CD4-positive, alpha-beta T cell treated with Interferon gamma for 1 hour (primary cell): ENCODE measurements around the gene TBC1D17.
A peak's percentile ranks its signal among the peaks of the same experiment; 100 is the strongest.

ENCODE experiments used
- DNase-seq: peaks from one replicate; pipeline ENCODE4 v3.0.0-alpha.2; 2020

TBC1D17 gene

DNA sequence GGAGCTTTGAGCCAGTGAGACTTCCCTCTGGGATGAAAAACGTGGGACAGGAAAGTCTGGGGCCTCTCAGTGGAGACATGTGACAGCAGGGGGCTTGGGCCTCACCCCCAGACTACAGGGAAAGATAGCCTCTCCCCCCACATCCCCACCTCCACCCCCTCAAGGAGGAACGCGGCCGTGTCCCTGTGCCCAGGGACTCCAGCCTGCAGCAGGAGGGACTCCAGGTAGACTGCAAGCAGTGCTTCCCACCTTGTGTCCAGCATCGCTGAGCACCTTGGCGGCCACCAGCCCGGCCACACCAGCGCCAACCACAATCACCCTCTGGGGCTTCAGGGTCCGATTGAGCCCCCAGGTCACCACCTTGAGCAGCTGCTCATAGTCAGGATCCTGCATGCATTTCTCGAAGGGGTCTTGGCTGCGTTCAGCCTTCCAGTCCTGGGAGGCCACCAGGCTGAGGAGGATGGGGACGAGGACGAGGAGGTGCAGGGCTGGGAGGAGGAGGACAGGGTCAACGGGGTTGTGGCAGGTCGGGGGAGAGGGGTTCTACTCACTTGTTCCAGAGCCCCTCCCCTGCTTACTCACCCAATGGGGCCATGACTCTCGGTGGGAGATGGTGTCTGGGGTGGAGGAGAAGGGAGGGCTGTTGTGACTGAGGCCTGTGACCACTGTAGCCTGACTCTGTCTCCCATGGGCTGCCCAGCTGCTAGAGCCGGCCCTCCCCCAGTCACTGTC, 18.2 kb downstream of the TBC1D17 start:
- no peak for DNase-seq

DNA sequence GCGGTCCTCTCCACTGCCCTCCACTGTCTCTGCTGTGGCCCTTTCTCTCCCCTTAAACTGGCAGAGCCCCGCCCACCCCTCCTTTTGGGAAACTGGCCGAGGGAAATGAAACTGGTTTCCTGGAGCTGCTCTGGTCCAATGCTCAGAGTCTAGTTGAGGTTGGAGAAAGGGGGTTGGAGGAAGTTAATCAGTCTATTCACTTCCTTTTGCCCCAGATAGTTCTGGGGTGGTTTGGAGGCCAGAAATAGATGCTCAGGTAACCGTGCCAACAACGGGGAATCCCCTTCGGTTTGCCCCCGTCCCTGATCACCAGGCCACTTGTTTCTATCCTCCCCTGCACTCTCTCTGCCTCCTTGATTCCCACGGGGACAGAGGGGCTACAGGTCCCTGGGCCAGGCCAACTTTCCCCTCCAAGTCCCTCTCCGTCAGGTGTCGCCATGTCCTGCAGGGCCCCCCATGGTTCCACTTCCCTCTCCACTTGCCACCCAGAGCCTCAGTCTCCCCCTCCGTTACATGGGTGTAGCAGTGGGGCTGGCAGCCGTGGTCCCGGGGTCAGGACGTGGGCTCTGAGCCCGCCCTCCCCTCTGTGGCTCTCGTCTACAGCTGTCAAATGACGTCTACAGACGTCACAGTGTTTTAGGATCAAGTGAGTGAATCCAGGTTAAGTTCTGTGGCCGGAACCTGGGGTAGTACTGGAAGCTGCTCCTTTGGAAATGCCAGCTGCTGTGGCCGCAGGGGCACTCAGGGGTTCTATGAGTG, 19.5 kb downstream of the TBC1D17 start, which contains the start of gene IL4I1:
TSS of gene IL4I1 (minus strand) at position 25 of the 759 bp plus-strand sequence. CDS start 727 bp downstream, outside the sequence.
- peak; percentile 79 for DNase-seq

DNA sequence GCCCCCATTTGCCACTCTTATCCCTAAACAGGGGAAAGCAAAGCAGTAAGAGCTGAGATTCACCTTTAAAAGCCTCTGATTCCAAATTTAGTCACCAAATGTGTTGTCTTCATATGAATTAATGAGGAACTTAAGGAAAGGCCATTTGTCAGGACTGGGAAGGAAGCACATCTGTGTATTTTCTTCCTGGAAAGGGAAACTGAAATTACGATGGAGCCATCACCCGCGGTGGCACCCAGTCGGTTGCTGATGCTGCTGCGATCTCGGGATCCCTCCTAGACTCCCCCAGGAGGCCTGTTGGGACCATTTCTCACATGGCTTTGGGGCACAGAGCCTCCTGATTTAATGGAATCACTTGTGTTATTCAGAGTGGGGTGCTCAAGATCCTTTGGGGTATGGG, 26.6 kb downstream of the TBC1D17 start:
- no peak for DNase-seq

DNA sequence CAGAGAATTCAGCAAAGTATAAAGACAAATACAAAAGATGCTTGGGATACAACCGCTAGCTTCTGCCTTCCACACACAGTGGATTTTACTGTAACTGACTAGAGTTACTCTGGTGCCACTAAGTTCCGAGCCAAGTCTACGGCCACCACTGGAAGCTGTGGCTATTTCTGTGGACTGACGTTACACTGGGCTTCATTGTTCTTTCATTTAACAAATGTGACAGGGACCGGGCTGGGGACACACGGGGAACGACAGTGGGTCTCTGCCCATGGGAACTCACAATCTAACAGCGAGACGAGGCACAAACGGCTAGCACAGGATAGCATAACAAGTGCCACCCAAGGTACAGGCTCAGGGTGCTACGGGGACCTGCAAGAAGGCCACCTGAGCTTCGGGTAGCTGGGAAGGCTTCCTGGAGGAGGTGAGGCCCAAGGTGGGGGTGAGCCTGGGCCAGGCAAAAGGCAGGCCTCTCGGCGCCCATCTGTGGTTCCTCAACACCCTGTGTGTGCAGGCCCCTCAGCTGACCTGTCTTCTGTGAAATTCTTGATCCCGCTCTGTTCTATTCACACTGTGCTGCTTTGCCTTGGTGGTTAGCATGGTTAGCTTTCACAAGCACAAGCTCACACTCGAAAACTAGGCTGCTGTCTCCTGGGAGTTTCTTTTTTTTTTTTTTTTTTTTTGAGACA, 29.5 kb downstream of the TBC1D17 start:
- DNase-seq: no peak

DNA sequence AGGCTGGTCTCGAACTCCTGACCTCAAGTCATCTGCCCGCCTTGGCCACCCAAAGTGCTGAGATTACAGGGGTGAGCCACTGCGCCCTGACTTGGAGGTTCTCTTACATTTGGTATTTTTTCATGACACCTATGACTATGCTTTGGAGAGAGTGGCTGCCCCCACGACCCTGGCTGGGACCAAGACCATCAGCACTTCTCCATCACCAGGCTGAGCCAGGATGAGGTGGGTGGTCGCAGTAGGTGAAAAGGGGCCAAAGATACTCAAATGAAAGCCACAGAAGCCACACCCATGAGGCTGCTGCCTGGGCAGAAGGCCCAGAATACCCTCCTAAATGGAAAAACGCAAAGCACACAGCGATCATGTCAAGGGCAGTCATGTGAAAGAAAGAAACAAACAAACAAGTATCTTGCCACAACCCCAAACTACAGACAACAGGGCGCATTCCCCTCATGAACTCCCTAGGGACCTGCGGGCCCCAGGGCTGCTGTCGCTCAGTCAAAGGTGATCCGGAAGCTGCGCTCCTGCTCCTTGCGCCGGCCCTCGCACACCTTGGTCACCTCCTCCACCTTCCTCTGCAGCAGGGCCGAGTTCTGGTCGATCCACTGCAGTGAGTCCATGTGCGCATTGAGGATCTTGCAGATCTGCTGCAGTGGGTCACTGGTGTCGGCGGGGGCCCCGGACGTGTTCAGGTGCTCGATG, 30.4 kb downstream of the TBC1D17 start:
- peak; percentile 31 for DNase-seq

DNA sequence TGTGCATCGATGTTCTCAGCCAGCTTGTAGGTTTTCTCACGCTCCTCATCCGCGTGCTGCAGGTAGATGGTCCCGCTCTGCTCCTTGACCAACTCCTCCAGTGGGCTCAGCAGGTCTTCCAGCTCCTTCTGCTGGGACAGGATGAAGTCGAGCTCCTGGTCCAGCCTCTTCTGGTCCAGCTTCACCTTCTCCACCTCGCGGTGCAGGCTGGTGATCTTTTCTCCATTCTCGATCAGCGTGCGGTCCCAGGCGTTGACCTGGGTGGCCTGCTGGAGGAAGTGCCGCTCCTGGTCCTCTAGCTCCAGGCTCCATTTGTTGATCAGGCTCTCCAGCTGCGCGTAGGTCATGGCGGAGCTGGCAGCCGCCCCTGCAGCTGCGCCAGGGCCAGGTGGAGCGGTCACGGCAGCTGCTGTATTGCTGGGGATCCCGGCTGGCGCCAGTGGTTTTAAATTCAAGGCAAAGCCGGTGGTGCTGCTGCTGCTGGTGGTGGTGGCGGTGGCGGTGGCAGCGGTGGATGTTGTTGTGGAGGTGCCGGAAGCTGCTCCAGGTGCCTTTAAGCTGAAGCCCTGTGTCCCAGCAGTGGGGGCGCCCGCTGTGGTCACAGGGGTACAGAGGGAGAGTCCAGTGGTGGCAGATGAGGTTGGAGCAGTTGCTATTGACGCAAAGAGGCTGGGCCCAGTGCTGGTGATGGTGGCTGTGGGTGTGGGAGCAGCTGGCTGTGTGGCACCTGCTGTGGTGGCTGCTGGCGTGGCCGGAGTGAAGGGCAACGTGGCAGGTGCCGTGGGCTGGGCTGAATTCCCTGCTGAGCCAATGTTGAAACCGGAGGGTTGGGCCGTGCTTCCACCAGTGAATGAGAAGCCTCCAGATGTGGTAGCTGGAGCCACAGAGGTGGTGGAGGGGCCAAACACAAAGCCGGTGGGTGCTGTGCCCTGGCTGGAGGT, 31.2 kb downstream of the TBC1D17 start:
- DNase-seq: no peak

DNA sequence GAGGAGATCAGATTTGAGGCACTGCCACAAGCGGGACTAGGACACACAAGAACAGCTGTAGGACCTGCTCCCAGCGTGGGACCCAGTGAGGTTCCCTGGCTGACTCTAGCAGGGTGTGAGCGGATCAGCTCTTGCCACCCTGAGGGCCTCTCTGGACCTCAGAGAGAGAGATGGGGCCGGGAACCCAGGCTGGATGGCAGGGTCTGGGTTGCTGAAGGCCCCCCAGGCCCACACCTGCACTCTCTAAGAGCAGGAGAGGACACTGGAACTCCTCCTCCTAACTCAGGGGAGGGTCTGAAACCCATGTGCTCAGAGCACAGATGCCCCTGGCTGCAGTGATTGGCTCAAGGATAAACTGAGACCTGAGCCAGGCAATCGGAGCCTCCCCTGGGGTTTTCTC, 32.7 kb downstream of the TBC1D17 start:
- DNase-seq: no peak

DNA sequence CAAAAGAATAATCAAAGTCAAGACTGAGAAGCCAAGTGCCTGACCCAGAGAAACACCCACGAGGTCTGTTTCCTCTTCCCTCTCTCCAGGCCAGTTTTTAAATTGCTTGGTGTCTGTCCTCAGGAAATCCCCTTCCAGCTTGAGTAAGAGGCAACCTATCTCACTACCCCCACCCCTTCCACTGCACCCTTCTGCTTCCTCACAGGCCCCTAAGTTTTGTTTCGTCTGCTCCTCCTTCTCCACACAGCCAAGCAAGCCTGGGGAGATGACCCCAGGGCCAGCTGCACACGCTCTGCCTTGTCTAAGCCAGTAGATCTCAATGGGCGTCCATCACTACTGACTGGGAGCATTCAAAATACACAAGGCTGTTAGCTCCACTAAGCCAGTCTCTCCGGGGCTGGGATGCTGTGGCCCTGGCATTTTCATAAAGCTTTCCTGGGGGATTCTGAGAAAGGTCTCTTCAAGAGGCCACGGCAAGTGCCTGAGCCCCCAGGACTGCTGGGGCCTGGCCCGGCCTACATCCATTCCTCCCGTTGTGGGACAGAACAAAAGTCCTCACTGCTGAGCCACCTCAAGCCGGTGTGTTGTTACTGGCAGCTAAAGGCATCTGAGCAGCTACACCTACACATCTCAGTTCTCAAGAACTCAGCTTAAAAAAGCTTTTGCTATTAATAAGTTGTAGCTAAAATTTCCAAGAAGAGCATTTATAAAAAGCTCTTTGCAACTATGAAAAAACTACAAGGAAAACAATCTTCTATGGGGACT, 34.1 kb downstream of the TBC1D17 start:
- DNase-seq: peak; percentile 51

DNA sequence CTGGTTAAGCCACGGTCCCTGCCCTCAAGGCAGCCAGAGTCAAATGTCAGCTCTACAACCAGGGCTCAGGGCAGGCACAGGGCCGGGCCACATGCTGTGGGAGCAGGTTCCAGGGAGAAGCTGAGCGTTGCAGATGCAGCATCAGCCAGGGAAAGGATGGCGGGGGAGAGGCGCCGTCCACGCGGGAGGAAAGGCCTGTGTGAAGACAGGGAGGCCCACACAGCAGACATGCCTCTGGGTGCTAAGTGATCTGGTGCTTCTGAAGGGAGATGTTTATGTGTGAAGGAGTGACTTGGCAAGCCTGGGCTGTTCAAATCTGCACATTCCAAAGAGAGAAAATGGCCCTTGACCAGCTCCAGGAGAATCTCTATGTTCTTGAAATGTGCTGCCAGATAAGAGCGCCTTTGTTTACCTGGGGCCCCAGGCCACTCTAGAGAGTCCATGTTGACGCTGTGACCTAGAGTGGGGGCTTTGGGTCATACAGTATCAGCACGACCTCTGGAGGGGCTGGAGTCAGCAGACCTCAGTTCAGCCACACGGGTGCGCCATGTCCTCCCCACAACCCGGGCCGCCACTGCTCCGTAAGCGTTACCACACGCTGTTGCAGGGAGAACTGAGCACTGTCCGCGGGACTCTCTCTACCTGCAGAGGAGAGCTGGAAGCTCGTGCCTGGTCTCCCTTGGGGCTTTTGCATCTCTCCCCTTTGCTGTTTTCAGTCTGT, 35.6 kb downstream of the TBC1D17 start:
- DNase-seq: no peak

DNA sequence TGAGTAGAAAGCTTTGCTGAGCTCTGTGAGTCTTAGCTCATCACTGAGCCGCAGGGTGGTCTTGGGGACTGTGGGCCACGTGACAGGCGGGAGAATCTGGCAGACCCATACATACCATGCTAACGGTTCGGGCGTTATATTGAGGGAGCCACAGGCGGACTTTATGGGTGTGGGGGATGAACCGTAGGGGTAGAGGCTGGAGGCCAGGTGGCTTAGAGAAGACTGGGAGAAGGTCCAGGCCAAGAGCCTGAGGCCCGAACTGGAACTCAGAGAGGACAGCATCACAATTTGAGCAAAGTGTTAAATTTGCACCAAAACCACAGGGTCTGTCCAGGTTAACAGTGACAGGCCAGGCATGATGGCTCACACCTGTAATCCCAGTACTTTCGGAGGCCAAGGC, 36.2 kb downstream of the TBC1D17 start:
- DNase-seq: no peak

DNA sequence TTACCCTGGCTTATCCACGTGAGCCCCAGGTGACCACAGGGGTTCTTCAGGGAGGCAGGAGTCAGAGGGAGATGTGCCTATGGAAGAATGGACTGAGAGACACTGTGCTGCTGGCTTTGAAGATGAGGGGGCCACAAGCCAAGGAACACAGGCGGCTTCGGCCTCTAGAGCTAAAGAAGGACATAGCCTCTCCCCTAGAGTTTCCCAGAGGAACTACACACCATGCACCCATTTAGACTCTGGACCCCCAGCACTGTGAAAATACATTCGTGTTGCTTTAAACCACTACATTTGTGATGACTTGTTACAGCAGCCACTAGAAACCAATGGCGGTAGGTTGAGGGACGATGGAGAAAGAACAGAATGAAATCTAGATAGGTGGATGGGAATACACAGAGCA, 37.8 kb downstream of the TBC1D17 start:
- no peak for DNase-seq

DNA sequence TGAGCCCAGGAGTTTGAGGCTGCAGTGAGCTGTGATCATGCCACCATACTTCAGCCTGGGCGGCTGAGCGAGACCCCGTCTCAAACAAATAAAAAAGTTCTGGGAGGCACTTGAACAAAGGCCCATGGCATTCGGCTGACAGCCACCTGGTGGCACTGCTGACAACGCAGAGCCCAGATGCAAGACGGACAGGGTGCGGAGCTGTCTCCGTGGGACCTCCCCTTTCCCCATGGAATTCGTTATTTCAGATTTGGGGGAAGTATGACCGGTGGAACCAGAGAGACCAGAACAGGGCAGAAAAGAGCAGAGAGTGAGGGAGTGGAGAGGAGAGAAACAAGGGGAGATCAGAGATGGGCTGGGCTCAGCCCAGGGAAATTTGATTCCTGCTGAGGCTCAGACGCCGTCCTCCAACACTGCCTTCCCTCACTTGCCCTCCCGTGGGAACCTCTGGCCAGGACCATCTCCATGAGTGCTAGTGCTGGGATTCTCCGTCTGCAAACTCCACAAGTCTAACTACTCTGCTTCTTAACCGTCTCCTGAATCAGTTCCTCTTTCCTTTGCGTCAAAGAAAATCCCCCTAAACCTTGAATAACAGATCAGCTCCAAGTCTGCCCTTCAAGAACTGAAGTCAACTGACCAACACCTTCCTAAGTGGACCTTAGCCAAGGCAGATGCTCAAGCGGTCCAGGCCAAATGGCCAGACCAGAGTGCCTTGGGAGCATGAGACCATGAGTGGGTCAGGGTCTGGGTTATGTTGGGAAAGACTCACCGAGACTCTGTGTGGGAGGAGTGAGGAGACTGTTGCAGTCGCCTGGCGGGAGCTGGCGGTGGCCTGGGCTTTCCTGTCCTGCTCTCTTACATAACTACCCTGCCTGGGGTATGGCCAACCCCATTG, 39.6 kb downstream of the TBC1D17 start:
- no peak for DNase-seq

DNA sequence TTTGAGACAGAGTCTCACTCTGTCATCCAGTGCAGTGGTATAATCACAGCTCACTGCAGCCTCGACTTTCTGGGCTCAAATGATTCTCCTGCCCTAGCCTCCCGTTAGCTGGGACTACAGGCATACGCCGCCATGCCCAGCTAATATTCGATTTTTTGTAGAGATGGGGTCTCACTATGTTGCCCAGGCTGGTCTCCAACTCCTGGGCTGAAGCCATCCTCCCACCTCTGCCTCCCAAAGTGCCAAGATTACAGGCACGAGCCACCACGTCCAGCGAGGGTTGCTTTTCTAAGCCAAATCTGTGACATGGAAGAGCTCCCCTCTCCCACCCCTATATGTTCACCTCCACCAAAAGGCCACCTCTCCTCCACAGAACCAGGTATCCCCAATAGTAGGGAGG, 40.6 kb downstream of the TBC1D17 start:
- no peak for DNase-seq

DNA sequence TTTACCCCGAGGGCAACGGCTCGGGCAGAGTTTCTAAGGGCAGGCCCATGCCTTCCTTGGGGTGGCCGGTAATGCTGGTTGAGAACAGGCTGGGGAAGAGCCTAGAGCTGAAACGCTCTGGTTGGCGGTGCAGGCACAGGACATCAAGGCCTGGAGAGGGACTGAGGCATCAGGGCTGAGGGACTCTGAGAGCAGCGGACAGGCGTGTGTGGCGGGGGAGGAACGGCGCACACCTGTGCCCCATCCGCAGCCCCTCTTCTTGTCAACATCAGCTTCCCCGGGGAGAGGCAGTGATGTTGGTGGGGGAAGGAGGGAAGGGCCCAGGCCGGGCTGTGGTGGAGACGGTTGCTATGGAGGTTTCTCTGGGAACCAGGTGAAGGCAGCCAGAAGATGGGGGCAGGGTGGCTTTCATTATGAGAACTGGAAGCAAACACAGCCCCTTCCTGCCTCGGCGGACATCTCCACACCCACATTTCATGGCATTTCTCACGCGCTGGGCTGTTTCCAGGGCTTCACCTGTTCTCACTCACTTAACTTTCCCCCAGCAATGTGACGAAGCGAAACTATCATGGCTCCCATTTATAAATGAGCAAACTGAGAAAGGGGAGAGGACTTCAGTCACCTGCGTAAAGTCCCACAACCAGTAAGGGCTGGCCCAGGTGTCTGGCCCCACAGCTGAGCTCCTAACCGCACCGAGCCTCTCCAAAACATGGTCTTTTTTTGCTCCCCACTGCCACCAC, 43.3 kb downstream of the TBC1D17 start:
- DNase-seq: no peak

DNA sequence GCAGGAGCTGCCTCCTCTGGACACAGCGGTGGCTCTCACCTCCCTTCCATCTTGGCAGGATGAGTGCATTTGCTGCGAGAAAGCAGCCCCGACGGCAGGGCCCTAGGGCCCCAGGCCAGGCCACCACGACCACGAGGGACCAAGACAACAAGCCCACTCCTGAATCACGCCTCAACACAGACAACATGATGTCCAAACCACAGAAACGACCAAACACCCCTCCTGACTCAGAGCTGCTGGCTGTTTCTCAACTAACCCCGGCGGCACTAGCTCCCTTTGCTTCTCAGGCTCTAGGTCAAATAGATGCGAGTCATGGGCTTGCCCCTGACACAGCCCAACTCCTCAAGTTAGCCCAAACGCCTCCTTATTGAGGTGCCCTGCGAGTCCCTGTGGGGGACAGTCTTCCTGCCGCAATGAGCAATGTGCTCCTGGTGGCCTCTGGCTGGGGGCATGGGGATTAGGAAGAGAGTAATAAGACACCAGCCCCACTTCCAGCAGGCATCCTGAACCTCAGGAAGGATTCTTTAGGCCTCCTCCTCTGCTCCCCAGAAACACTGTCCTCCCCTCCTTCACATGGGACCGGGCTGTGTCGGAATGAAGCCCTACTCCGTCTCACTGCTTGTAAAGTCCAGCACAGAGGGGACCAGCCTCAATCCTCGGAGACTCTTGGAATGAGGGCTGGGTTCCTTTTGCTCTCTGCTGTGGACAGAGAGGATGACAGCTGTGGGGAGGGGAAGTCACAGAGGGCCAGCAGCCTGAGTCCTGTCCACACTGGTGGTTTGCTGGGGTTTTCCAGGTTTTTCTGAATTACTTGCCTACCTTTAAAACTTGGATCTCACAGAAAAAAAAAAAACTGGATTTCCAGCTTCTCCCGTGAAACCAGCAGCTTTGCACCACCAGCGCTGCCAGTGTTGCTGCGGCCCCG, 44.6 kb downstream of the TBC1D17 start:
- DNase-seq: no peak

DNA sequence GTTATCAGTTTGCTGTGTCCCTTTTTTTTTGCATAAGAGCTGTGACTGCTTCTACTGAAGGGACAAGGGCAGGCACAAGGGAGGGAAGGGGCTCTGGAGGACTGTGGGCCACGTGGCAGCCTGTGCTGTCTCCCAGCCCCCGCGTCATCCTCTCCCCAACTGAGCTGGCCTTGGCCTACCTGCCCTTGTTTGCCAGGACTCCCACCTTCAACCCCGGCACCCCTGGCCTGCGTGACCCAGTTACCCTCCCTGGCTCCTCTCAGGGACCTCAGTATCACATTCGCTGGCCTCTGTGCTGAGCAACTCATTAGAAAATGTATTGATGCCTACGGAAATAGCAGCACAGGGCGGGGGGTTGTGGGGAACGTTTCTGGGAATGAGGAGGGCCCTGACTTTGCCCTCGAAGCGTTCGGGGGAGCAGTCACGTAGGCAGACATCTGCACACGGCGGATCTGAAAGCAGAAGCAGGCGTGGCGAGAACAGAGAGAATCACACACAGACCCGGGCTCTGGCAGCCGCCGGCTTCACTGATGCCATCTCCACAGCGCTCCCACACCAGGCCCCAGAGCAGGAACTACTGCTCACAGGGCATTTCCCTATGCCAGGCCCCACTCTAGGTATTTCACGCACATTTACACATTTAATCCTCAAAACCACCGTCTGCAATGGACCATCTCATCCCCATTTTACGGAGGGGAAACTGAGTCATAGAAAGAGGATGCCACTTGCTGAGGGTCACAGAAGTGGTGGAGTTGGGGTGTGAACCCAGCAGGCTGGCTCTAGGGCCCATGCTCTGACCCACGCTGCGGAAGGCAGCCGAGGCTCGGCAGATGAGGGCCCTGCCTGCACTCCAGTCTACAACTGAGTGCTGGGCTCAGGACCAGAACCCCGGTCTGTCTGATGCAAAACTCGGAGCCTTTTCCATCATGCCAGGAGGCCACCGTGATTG, 45.8 kb downstream of the TBC1D17 start:
- DNase-seq: no peak
